Measurements from ENCODE around the gene IL3.

IL3 gene

GRCh38 chr5:132076202-132076830 lies 15.9 kb downstream of the IL3 start:
- no peak overlapping the region for H3K27ac ChIP-seq (ENCODE audit: poor library complexity, severe bottlenecking)
- ATAC-seq (ENCODE audit: low read depth), result no peak
- no peaks in the 10 kb centered on the region for H3K9me3 ChIP-seq (ENCODE audit: severe bottlenecking)
- TF ChIP-seq, protein P1, sequence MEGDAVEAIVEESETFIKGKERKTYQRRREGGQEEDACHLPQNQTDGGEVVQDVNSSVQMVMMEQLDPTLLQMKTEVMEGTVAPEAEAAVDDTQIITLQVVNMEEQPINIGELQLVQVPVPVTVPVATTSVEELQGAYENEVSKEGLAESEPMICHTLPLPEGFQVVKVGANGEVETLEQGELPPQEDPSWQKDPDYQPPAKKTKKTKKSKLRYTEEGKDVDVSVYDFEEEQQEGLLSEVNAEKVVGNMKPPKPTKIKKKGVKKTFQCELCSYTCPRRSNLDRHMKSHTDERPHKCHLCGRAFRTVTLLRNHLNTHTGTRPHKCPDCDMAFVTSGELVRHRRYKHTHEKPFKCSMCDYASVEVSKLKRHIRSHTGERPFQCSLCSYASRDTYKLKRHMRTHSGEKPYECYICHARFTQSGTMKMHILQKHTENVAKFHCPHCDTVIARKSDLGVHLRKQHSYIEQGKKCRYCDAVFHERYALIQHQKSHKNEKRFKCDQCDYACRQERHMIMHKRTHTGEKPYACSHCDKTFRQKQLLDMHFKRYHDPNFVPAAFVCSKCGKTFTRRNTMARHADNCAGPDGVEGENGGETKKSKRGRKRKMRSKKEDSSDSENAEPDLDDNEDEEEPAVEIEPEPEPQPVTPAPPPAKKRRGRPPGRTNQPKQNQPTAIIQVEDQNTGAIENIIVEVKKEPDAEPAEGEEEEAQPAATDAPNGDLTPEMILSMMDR (IDR thresholded peaks at IDR 0.05; ENCODE audit: poor library complexity, severe bottlenecking), result no peak
- H3K4me1 ChIP-seq (ENCODE audit: insufficient read depth, poor library complexity, severe bottlenecking), result peaks cover 31% of the 10 kb centered on the region
- no peaks in the 10 kb centered on the region for H3K36me3 ChIP-seq (ENCODE audit: low read depth)
- H3K27me3 ChIP-seq (ENCODE audit: insufficient read depth, poor library complexity, severe bottlenecking), result no peaks in the 10 kb centered on the region
- no peak for DNase-seq (ENCODE audit: low spot score)
- H3K4me3 ChIP-seq (ENCODE audit: severe bottlenecking), result no peak overlapping the region

DNA sequence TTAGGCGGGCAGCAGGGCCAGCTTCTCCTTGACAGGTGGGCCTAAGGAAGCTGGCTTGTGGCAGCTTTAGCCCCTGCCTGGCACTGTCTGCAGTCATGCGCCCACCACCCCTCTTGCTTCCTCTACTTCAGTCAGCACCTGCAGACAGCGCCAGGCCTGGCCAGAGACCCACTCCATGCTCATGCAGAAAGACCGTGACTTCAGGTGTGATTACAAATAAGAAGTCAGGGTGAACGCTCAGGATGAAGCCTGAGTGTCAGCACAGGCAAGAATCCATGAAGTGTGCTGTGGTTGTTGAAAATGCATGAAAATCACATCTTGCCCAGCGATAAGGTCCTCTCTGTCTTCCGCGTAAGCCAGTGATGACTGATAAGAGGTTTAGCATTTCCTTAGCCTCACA lies 16.5 kb downstream of the IL3 start:
- no peak overlapping the region for H3K4me3 ChIP-seq (ENCODE audit: severe bottlenecking)
- DNase-seq (ENCODE audit: low spot score), result no peak
- TF ChIP-seq, protein P1 (IDR thresholded peaks at IDR 0.05; ENCODE audit: poor library complexity, severe bottlenecking), result no peak
- no peaks in the 10 kb centered on the region for H3K9me3 ChIP-seq (ENCODE audit: severe bottlenecking)
- H3K27me3 ChIP-seq (ENCODE audit: insufficient read depth, poor library complexity, severe bottlenecking), result no peaks in the 10 kb centered on the region
- H3K36me3 ChIP-seq (ENCODE audit: low read depth), result no peaks in the 10 kb centered on the region
- H3K27ac ChIP-seq (ENCODE audit: poor library complexity, severe bottlenecking), result no peak overlapping the region
- ATAC-seq (ENCODE audit: low read depth), result no peak
- peaks cover 31% of the 10 kb centered on the region for H3K4me1 ChIP-seq (ENCODE audit: insufficient read depth, poor library complexity, severe bottlenecking)

GRCh38 chr5:132079081-132079480 lies 18.6 kb downstream of the IL3 start:
- H3K4me3 ChIP-seq (ENCODE audit: severe bottlenecking), result no peak overlapping the region
- H3K27me3 ChIP-seq (ENCODE audit: insufficient read depth, poor library complexity, severe bottlenecking), result no peaks in the 10 kb centered on the region
- ATAC-seq (ENCODE audit: low read depth) (no peak), DNase-seq (ENCODE audit: low spot score) (no peak)
- no peak overlapping the region for H3K27ac ChIP-seq (ENCODE audit: poor library complexity, severe bottlenecking)
- TF ChIP-seq, protein P1 (IDR thresholded peaks at IDR 0.05; ENCODE audit: poor library complexity, severe bottlenecking), result no peak
- no peaks in the 10 kb centered on the region for H3K36me3 ChIP-seq (ENCODE audit: low read depth)
- H3K9me3 ChIP-seq (ENCODE audit: severe bottlenecking), result no peaks in the 10 kb centered on the region
- peaks cover 16% of the 10 kb centered on the region for H3K4me1 ChIP-seq (ENCODE audit: insufficient read depth, poor library complexity, severe bottlenecking)

DNA sequence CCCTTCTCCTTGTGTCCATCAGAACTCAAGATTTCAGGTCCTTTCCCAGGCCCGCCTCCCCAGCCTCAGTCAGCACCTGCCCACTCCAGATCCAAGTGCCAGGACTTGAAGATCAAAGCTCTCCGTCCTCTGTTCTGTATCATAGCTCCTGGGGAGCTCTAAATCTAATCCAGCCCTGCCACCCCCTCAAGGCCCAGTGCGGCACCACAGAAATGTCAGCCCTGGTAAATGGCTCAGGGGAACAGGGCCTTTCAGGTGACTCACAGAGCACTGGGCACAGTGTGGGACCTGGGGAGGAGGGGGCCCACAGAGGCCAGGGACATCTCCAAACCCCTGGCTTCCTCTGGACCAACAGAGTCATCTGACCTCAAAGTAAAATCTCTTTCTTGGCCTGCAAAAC lies 19.2 kb downstream of the IL3 start:
- Histone ChIP-seq H3K4me1 (ENCODE audit: insufficient read depth, poor library complexity, severe bottlenecking) (peaks cover 11% of the 10 kb centered on the region), H3K4me3 (ENCODE audit: severe bottlenecking) (no peak overlapping the region)

GRCh38 chr5:132080595-132080994 lies 20.1 kb downstream of the IL3 start:
- no peaks in the 10 kb centered on the region for H3K36me3 ChIP-seq (ENCODE audit: low read depth)
- no peak overlapping the region for H3K4me3 ChIP-seq (ENCODE audit: severe bottlenecking)
- no peak for DNase-seq (ENCODE audit: low spot score)
- H3K4me1 ChIP-seq (ENCODE audit: insufficient read depth, poor library complexity, severe bottlenecking), result peaks cover 4% of the 10 kb centered on the region
- no peaks in the 10 kb centered on the region for H3K27me3 ChIP-seq (ENCODE audit: insufficient read depth, poor library complexity, severe bottlenecking)
- ATAC-seq (ENCODE audit: low read depth), result no peak
- no peaks in the 10 kb centered on the region for H3K9me3 ChIP-seq (ENCODE audit: severe bottlenecking)
- H3K27ac ChIP-seq (ENCODE audit: poor library complexity, severe bottlenecking), result no peak overlapping the region
- TF ChIP-seq, protein P1 (IDR thresholded peaks at IDR 0.05; ENCODE audit: poor library complexity, severe bottlenecking), result no peak

More for the DNA sequence above, 19.2 kb downstream of the IL3 start:
- Histone ChIP-seq H3K27ac (ENCODE audit: poor library complexity, severe bottlenecking) (no peak overlapping the region), H3K9me3 (ENCODE audit: severe bottlenecking) (no peaks in the 10 kb centered on the region), H3K36me3 (ENCODE audit: low read depth) (no peaks in the 10 kb centered on the region), H3K27me3 (ENCODE audit: insufficient read depth, poor library complexity, severe bottlenecking) (no peaks in the 10 kb centered on the region)
- DNase-seq (ENCODE audit: low spot score) (no peak), ATAC-seq (ENCODE audit: low read depth) (no peak)
- TF ChIP-seq, protein P1 (IDR thresholded peaks at IDR 0.05; ENCODE audit: poor library complexity, severe bottlenecking), result no peak
